HEK293T (cell line): ENCODE results near the gene FHIT.

Experiments used
- CTCF ChIA-PET: fragments of 350-600 bp; formaldehyde crosslinking; extraction: SDS; loops from one replicate; lab custom pipeline; 2021; ENCODE audit warnings: antibody characterized with exemption, inconsistent platforms; lab: Yijun Ruan, JAX
- POLR2A ChIA-PET: fragments of 350-600 bp; formaldehyde crosslinking; extraction: SDS; loops from one replicate; lab custom pipeline; 2020; ENCODE audit warnings: antibody characterized with exemption, inconsistent platforms; lab: Yijun Ruan, JAX
- DNase-seq: peaks from one replicate; pipeline ENCODE4 v3.0.0; 2012; ENCODE audit warnings: mixed read lengths; ENCODE audit errors: extremely low spot score
- ARNT ChIP-seq: fragments of 450-650 bp; IDR thresholded peaks from 2 replicates; pipeline ENCODE4 v1.6.1; 2017; ENCODE audit warnings: mild to moderate bottlenecking
- BHLHE40 ChIP-seq: fragments of 450-650 bp; IDR thresholded peaks from 2 replicates; pipeline ENCODE4 v1.6.1; 2016; ENCODE audit warnings: mild to moderate bottlenecking, moderate library complexity, borderline replicate concordance
- CTBP1 ChIP-seq: fragments of 450-650 bp; IDR thresholded peaks from 2 replicates; pipeline ENCODE4 v1.6.1; 2016; ENCODE audit warnings: borderline replicate concordance
- ELF4 ChIP-seq: fragments of 450-650 bp; IDR thresholded peaks from 2 replicates; pipeline ENCODE4 v1.6.1; 2017; ENCODE audit warnings: antibody characterized with exemption
- FOXA1 ChIP-seq: fragments of 450-650 bp; IDR thresholded peaks from 2 replicates; pipeline ENCODE4 v1.6.1; 2016; ENCODE audit warnings: mild to moderate bottlenecking
- FOXK2 ChIP-seq: fragments of 450-650 bp; IDR thresholded peaks from 2 replicates; pipeline ENCODE4 v1.6.1; 2016; ENCODE audit warnings: mild to moderate bottlenecking
- FOXM1 ChIP-seq: fragments of 450-650 bp; IDR thresholded peaks from 2 replicates; pipeline ENCODE4 v1.6.1; 2017; ENCODE audit warnings: mild to moderate bottlenecking, borderline replicate concordance
- HDGF ChIP-seq: fragments of 450-650 bp; IDR thresholded peaks from 2 replicates; pipeline ENCODE4 v1.6.1; 2017; ENCODE audit warnings: antibody characterized with exemption, borderline replicate concordance
- L3MBTL2 ChIP-seq: fragments of 450-650 bp; conservative IDR thresholded peaks from 2 replicates; pipeline ENCODE4 v1.6.1; 2016; ENCODE audit warnings: mild to moderate bottlenecking
- LEF1 ChIP-seq: fragments of 450-650 bp; IDR thresholded peaks from 2 replicates; pipeline ENCODE4 v1.6.1; 2017; ENCODE audit warnings: mild to moderate bottlenecking, borderline replicate concordance
- NFRKB ChIP-seq: fragments of 450-650 bp; IDR thresholded peaks from 2 replicates; pipeline ENCODE4 v1.6.1; 2016; ENCODE audit warnings: mild to moderate bottlenecking, moderate library complexity
- PKNOX1 ChIP-seq: fragments of 450-650 bp; IDR thresholded peaks from 2 replicates; pipeline ENCODE4 v1.6.1; 2016
- SP1 ChIP-seq: fragments of 450-650 bp; IDR thresholded peaks from 2 replicates; pipeline ENCODE4 v1.6.1; 2017
- SUZ12 ChIP-seq: fragments of 450-650 bp; IDR thresholded peaks from 2 replicates; pipeline ENCODE4 v1.6.1; 2016; ENCODE audit warnings: mild to moderate bottlenecking
- TARDBP ChIP-seq: fragments of 450-650 bp; IDR thresholded peaks from 2 replicates; pipeline ENCODE4 v1.6.1; 2016
- ZNF384 ChIP-seq: fragments of 450-650 bp; IDR thresholded peaks from 2 replicates; pipeline ENCODE4 v1.6.1; 2016

FHIT gene

DNA sequence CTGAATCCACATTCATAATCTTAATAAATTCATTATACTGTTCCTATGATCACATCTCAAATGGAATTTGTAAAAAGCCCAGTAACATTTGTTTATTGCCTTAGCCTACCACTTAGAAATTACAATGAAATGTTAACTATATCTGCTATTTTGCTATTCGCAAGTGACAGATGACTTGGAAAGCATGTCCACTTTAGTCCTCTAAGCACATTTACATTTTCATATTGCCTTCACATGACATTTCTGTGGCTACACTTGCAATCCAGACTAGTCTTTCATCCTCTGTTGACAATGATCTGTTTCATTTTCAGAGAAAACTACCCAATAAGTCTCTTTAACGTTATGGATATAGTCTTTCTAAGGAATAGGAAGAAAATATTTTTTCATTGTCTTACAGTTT lies 741.8 kb downstream of the FHIT start:
- TF ChIP-seq L3MBTL2 (no peak), CTBP1 (no peak), FOXA1 (no peak), FOXM1 (no peak), HDGF (no peak), TARDBP (no peak), ZNF384 (no peak), NFRKB (no peak), ARNT (no peak), FOXK2 (no peak), ELF4 (no peak)
- no peak for DNase-seq
- CTCF ChIA-PET = no interaction called here
- POLR2A ChIA-PET = no interaction called here

DNA sequence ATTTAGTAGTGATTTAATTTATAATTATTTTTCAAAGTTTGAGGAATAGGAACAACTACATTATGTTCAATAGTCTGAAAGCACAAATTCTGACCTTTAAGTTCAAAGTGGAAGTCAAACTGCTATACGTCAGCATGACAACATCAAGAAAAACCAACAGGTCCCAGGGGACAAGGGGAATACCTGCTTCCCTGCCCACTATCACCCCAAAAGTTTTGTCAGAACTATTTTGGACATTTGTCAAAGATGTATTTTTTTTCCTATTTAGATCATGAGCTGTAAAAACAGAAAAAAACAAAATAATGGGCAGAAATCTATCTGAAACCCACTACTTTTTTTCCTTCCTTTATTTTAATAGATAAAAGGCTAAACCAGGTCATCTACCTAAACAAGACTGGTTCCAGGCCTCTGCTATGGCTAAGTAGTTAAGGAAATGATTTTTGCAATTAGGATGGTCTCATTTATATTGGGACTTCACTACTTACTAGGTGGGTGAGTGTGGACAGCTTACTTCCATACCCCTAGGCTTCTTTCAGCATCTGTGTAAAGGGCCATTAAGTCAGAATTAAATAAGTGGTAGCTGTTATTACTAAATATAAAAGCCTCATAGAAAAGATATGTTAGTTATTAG lies 746.3 kb downstream of the FHIT start:
- POLR2A ChIA-PET = no interaction called here
- TF ChIP-seq HDGF = no peak
- TF ChIP-seq CTBP1 = no peak
- TF ChIP-seq FOXM1 = no peak
- no peak for TF ChIP-seq FOXK2
- TF ChIP-seq SP1 = no peak
- no peak for TF ChIP-seq FOXA1
- no peak for TF ChIP-seq BHLHE40
- TF ChIP-seq ZNF384 = no peak
- TF ChIP-seq ELF4 = no peak
- no peak for TF ChIP-seq SUZ12
- TF ChIP-seq LEF1 = no peak
- no peak for TF ChIP-seq ARNT
- no peak for TF ChIP-seq NFRKB
- TF ChIP-seq PKNOX1 = no peak
- TF ChIP-seq TARDBP = no peak
- DNase-seq = no peak
- CTCF ChIA-PET = no interaction called here

DNA sequence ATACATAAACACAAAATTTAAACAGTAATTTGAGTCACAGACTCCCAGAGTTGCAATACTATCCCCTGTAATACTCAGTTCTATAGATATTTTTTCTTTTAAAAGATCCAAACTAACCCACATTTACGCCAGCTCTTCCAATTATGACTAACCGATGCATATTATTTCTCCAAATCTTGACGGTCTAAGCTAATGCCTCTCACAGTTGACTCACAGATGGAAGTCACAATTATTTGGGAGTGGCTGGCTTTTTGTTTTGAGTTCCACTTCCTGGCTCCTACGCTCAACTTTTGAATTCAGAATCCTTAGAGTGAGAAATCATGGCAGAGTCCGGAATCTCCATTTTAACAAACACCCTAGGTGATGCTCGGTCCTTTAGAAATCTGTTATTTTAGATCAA lies 749.9 kb downstream of the FHIT start:
- POLR2A ChIA-PET = no interaction called here
- TF ChIP-seq FOXM1 = no peak
- TF ChIP-seq LEF1 = no peak
- TF ChIP-seq ELF4 = no peak

GRCh38 chr3:60497902-60498301 lies 753.4 kb downstream of the FHIT start:
- TF ChIP-seq LEF1 (no peak), ZNF384 (no peak), ELF4 (no peak), CTBP1 (no peak), TARDBP (no peak), SP1 (no peak)
- CTCF ChIA-PET = no interaction called here
- DNase-seq = no peak
- POLR2A ChIA-PET = no interaction called here

More for the DNA sequence above, 749.9 kb downstream of the FHIT start:
- no peak for DNase-seq
- CTCF ChIA-PET = no interaction called here

DNA sequence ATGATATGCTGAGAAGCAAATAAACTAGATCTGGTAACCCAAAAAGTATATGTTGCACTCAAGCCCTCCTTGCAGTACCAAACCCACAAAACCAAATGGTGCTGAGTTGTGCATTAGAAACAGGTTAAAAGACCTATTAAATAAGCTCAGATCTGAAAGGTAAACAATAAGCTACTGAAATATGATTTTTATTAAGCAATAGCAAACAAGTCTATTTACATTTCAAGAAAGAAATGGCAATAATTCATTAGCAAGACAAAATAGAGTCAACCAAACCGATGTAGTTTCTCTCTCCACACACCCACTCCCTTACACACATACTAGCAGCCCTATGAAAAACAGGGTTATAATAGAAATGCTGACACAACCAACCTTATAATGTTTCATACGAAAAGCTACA lies 760.3 kb downstream of the FHIT start:
- no peak for DNase-seq
- ChIA-PET CTCF (no interaction called here), POLR2A (no interaction called here)
- TF ChIP-seq FOXK2 (no peak), SUZ12 (no peak), FOXA1 (no peak), L3MBTL2 (no peak), FOXM1 (no peak), BHLHE40 (no peak), TARDBP (no peak), HDGF (no peak), CTBP1 (no peak), ARNT (no peak), NFRKB (no peak), ZNF384 (no peak), LEF1 (no peak), ELF4 (no peak), PKNOX1 (no peak), SP1 (no peak)

DNA sequence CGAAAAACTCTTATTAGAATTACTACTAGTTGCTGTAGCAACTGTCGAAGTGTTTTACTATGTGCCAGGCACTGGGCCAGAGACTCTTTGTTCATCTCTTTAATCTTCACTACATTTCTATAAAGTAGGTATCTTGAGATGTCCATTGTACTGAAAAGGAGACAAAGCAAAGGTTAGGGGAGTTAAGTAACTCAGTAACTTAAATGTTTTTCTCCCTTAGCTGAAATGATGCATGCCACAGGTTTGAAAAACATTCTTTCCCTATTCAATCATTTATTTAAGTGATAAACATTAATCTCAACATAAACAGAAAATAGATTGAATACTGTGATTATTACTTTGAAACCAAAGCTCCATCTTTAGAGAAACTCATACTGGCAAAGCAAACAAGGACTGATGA lies 776.2 kb downstream of the FHIT start:
- ChIA-PET CTCF (no interaction called here), POLR2A (no interaction called here)
- TF ChIP-seq FOXM1 (no peak), SP1 (no peak)
- no peak for DNase-seq

- ChIA-PET POLR2A (no interaction called here), CTCF (no interaction called here)
- TF ChIP-seq CTBP1 (no peak), FOXM1 (no peak)
- DNase-seq = no peak
Measured at GRCh38 chr3:60469481-60469880, 781.8 kb downstream of the FHIT start.

GRCh38 chr3:60463685-60464084 lies 787.6 kb downstream of the FHIT start:
- TF ChIP-seq FOXA1 (no peak), TARDBP (no peak), FOXK2 (no peak), BHLHE40 (no peak), HDGF (no peak), SUZ12 (no peak), SP1 (no peak)
- ChIA-PET POLR2A (no interaction called here), CTCF (no interaction called here)
- no peak for DNase-seq
